GM21381 (cell line): ENCODE data around the gene ADGRD1.

Source experiments
- ATAC-seq: cut with Tn5 transposase; IDR thresholded peaks from one replicate; pipeline ENCODE4 v1.9.1; 2021; ENCODE audit warnings: mild to moderate bottlenecking, moderate library complexity; ENCODE audit not compliant: unreplicated experiment

The ADGRD1 gene

DNA sequence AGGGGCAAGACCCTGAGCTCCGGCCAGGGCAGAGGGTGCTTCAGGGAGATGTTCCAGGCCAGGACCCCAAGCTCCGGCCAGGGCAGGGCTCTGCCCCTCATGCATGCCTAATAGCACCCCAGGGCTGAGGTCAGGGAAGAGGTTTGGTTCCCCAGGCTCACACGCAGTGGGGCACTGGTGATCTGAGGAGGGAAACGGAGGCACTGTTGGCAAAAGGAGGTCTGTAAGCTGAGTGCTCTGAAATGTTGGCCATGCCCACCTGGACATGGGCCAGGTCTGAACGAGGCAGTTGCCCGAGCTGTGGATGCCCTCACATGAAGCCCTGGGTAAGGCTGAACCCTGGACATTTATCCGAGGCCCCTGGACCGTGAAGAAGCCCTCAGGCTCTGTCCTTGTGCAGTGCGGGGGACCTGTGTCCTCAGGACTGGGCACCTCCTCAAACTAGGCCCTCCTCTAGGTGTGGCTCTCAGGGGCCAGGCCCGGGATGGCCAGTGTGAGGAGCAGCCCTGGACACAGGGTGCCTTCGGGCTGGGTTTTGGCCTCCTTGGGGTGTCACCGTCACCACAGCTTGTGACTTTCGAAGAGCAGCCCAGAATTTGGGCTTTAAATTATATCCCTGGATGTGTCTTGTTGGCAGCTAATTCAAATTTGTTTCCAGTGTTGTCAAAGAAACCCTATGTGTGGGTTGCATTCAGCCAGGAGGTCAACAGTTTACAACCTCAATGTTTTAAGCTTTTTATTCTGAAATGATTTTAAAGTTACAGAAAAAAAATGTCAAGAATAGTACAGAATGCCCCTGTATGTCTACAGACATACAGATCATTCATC lies 66.8 kb downstream of the ADGRD1 start:
- no peak for ATAC-seq

DNA sequence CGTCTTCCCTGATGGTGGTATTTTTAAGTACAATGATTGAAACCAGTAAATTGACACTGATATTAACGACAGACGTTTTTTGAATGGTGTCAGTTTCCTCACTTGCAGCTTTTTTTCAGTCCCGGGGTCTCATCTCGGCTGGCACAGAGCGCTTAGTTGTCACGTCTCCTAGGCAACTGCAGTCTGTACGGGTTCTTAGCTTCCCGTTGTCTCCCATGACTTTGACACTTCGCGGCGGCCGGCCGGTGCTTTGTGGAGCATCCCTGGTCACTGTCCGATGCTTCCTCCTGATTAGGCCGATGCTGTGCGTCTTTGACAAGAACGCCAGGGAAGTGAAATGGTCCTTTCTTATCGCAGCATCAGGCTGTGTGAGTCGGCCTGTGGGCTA lies 67.4 kb downstream of the ADGRD1 start:
- no peak for ATAC-seq

DNA sequence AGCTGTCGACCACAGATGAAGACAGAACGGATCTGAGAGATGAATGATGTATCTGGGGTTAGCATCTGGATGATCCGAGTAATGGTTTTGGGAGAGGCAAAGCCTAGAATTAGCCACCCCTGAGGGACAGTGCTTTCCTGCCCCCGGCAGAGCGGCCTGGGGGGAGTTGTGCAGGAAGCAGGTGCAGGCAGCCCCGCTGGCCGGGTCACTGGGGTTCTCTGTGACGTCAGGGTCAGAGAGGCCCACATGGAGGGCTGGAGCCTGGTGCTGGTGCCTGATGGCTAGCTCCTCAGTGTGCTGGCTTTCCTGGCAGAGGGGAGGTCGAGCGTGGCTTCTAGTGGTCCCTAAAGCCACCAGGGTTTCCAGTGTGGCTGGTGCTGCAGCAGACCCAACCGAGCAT lies 70.3 kb downstream of the ADGRD1 start:
- no peak for ATAC-seq

- ATAC-seq = no peak
Observed at GRCh38 chr12:131024721-131025120, 71.0 kb downstream of the ADGRD1 start.

DNA sequence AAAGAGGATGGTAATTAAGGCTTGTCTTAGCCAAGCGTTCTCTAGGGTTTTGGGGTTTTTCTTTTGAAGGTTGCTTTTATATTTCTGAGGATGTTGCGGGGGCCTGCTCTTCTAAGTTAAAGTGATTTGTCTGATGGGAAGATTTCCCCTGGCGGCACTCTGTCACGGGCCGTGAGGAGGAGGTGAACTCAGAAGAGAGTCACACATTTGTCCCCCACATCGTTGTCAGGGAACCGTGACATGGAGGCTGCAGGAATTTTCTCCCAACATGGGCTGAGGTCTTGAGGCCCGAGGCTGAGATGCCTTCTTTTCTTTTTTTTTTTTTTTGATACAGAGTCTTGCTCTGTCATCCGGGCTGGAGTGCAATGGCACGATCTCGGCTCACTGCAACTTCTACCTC lies 71.5 kb downstream of the ADGRD1 start:
- ATAC-seq = no peak

DNA sequence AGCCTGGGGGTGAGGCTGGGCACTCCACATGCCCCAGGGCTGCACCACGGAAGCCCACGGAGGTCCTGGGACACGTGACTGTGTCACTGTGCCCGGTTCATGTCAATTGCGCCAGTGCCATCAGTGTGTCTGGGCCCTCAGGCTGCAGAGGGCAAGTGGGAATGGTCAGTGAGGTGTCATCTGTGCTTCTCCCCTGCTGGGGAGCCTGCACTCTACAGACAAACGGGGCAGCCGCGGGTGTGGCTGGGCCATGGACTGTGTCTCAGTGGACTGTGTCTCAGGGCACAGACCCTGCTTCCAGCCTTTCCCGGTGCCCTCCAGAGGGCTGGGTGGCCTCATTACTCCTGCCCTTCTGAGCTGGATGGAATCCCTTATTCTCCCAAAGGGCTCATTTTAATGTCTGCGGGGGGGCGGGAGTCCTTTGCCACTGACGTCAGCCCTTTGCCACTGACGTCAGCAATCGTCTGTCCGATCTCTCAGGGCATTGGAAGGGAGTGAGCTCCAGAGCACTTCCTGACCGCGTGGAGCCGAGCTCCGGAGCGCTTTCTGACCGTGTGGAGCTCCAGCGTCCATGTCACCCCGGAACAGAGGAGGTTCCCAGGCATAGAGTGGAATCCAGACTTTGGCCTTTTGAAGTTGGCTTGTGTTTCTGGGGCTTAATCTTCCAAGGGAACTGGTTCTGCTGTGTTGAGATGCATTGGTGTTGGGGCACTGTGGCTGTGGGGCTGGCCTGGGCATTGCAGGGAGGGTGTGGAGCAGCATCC lies 72.4 kb downstream of the ADGRD1 start:
- no peak for ATAC-seq

DNA sequence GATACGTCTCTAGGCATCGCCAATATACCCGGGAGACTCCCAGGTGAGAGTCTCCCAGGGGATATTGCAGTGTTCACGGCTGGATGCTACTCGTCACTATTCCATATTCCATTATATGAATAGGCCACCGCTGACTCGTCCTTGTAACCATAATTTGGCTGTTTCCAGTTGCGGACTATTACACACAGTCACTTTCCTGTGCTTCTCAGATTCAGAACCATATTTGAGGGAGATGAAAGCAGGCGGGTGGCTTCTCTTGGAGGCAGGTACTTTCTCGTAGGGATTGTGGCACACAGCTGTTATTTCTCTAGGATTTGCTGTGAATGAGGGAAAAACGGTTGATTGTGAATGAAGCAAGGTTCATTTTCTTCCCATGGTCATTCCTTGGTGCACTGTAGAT lies 73.0 kb downstream of the ADGRD1 start:
- ATAC-seq = no peak

- ATAC-seq = no peak
Observed at GRCh38 chr12:131027264-131027663, 73.6 kb downstream of the ADGRD1 start.

DNA sequence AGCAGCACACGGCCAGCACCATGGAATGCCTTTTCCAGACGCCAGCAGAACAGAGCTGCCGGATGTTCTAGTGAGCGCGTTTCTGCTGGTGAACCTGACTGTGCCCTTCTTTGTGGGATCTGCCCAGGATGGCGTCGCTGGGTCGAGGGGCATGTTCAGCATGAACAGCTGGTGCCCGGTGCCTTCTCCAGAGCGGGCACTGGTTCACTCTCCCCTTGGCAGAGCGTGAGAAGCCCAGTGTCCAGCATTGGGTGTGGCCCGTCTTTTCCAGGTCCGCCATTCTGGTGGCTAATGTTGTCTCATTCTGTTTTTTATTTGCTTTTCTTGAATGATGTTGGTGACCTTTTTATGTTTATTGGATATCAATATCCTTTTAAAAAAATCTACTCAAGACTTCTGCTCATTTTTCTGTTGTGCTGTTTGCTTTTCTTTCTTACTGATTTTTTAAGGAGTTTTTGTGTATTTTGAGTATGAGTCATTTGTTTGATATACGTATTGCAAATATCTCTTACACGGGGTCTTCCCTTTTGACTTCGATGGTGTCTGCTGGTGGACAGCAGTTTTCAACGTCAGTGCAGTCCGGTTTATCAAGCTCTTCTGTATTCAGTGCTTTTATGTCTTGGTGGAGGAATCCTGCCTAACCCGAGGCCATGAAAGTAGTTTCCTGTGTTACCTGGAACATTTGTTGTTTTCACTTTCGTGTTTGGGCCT lies 74.3 kb downstream of the ADGRD1 start:
- no peak for ATAC-seq

DNA sequence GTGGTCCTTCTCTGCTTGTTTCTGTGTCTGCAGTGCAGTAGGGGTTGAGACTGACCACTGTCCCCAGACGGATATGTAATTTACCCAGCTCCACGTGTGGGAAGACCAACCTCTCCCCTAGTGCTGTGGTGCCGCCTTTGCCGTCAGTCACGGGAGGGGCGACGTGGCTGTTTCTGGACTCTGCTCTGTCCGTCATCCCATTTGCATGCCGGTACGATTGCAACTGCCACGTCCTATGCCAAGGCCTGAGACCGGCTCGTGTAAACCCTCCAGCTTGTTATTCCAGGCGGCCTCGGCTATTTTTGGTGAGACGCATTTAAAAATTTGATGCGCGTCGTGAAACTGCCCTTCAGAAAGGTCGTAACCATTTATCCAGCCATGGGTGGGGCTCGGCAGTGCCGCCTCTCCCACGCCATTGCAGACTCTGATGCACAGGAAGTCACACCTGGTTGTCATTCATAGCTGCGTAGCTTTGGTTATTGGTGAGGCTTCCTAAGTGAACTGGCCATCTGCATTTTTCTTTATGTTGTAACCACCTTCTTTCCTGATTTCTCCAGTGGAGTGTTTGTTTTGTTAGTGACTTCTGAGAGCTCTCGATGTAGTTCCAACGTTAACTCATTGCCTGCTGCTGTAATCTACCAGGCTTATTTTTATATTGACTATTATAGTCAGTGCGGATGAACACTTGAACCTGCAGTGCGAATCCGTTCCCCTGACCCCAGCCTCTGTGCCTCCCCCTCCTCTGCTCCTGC lies 75.1 kb downstream of the ADGRD1 start:
- no peak for ATAC-seq

- no peak for ATAC-seq
Observed at GRCh38 chr12:131030472-131031328, 77.0 kb downstream of the ADGRD1 start.

- no peak for ATAC-seq
Observed at GRCh38 chr12:131032082-131032750, 78.5 kb downstream of the ADGRD1 start.

GRCh38 chr12:131033486-131033885 lies 79.8 kb downstream of the ADGRD1 start:
- no peak for ATAC-seq

DNA sequence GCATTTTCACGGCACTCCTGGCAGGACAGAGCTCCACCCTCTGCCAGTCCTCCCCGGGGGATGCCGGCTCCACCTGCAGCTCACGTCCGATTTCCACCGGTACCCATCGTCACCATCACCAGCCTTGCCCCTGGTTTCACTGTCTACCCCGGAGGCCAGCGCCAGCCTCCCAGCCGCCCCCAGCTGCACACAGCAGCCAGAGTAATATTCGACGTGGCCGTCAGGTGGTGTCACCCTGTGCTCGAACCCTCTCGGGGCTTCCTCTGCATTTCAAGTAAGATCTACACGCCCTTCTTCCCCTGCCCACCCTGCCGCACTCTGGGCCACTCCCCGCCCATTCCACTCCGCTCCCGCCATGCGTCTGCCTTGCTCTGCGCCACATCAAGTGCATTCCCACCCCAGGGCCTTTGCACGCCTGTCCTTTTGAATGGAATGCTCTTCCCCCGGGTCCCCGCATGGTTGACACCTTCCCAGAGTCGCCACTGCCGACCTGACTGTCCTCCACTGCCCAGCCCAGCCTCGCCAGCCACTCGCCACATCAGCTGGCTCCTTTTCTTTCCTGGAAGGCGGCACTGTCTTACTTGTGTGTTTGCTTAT lies 80.3 kb downstream of the ADGRD1 start:
- no peak for ATAC-seq

DNA sequence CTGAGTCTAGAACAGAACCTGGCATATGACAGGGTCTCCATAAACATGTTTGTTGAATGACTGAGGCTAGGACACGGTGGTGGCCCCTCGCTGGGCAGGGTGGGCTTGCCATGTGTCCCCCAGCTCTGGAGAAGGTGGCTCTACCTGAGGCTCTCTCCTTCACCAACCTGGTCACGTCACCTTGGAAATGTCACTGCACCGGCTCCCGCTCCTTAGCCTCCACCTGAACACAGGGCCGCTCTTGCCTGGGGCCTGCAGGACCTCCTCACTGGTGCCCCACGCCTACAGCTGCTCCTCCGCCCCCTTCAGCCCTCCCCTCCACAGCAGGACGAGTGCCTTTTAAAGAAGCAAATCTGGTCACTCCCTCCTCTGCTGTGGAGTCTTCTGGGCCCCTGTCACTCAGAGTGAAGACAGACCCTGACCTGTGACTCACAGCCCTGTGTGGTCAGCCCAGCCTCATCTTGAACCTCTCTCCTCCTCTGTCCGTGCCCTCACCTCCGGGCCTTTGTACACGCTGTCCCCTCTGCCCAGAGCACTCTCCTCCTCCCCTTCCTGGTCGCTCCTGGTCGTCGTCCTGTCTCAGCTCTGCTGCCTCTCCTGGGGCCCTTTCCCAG lies 81.0 kb downstream of the ADGRD1 start:
- ATAC-seq = no peak

GRCh38 chr12:131035245-131035681 lies 81.6 kb downstream of the ADGRD1 start:
- no peak for ATAC-seq

GRCh38 chr12:131038159-131038558 lies 84.5 kb downstream of the ADGRD1 start:
- ATAC-seq = no peak
